ENCODE data around the gene TFEC.
"Not testable (repeated sequence)": the region's sequence is repeated elsewhere in the genome, so short reads cannot be mapped to it uniquely, and the experiment has no call there.

TFEC gene

DNA sequence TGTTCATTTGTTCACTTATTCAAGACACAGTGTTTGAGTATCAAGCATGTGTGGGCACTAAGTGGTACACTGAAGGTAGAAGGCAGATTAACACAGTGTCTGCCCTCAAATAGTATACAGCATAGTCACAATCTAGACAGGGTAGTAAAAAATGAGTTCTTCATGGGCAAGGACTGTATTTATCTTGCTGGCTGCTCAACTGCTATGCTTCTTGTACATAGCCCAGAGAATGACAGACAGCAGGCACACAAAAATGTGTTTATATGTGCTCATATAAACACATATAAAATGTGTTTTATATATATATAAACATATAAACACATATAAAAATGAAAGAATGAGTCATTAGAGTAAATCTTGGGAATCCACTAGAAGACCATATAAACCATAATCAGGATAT is 43.1 kb downstream of the TFEC start:
- no peak for DNase-seq

DNA sequence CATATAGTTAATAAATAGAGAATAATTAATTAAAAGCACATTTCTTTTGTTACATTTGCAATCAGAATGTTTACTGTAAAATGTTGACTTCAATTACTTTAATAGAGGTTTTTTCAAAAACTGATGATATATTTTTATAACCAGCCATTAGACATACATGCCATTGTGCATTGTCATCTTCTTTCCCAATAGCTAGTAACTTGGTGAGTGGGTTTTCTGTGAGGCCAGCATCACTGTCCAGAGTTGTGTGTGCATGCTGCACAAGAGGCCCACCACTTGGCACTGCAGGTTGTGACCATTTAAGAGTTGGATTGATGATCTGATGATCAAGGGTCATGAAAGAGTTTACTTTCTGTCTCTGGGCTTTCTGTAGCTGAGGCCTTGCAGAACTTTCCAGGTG is 46.5 kb downstream of the TFEC start:
- no peak for DNase-seq

DNA sequence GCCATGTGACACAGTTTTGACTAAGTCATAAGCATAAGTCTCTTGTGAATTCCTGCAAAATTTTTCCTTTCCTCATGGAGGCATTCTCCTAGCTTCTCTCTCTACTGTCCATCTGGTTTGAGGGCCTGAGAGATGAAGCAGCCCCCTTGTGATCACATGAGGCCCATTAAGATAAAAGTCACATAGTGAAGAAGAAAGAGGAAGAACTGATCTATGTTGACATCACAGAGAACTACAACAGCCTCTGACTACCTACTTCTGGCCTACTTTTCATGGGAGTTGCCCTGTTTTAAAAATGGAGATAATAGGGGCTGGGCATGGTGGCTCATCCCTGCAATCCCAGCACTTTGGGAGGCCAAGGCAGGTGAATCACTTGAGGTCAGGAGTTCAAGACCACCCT is 50.4 kb downstream of the TFEC start:
- DNase-seq: no peak

DNA sequence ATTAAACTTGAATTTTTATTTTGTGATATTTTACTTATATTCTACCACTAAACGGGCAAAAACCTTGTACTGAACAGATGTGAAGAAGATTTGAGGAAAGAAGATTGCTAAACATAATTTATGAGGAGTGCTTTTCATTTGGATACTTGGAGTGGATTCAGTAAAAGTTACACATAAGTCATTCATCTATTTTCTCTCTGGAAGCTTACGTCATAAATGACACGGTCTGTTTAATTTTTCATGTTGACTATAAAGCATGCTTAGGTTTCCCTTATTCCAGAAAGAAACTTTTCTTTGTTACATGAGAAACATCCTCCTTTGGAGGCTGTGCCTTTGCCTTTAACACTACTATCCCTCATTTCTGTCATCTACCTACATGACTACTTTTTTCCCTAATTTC is 53.9 kb downstream of the TFEC start:
- no peak for DNase-seq

DNA sequence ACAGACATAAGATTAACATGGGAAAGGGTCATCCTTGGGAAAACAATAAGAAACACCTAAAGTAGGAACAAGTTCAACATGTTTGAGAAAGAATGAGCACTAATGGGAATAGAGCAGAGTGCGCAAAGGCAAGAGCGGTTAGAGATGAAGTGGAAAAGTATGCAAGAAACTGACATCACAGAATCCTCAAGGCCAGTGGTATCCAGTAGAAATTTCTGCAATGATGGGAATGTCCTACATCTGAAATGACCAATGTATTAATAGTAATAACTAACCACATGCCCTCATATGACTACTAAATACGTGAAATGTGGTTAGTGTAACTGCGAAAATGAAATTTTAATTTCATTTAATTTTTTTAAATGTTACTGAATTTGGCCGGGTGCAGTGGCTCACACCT is 54.8 kb downstream of the TFEC start:
- DNase-seq: no peak

DNA sequence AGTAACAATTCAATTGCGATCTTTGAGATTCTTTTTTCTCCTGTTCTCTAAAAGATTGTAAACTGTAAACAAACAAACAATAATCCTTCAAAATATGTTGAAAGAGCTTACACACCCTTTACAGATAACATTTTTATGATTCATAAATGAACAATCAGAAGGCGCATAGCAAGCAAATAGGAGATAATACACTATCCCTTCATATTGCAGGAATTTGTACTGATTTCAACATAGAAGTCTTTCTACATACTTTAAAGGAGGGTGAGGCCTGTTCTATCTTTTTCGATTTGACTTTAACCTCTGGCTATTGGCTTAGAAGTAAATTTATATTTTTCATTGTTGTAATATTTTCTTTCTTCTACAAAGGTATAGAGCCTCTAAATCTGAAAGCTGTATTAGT is 57.2 kb downstream of the TFEC start:
- DNase-seq: no peak

DNA sequence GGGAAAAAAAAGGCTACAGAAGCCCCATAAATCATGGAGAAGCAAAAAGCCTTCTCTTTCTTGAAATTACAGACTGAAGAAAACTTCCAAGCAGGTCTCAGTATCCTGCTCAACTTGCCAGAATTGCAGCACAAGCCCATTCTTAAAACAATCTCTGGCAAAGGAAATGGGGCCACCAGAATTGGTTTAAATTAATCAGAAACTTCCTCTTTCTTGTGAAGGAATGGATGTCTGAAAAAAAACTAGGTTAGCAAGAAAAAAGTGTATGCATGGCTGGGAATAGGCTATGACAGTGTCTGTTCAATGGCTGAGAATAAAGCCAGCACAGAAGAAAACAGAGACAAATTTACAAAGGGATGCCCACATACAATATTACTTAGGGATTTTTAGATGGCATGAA is 59.1 kb downstream of the TFEC start:
- no peak for DNase-seq

DNA sequence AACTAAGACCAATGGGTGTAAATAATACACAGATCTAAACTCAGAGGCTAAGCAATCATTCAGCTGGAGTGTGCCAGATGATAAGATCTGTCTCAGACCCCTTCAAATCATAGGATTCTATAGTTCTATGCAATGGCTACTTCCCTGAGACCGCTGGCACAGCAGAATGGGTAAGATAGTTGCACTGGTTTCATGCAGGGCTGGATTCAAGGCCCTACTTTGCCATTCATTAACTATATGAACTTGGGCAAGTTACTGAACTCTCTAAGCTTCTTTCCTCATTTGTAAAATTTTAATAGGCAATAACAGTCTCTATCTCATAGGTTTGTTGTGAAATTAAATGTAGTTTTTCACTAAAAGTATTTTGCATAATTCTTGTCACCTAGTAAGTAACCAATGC is 62.0 kb downstream of the TFEC start:
- no peak for DNase-seq

DNA sequence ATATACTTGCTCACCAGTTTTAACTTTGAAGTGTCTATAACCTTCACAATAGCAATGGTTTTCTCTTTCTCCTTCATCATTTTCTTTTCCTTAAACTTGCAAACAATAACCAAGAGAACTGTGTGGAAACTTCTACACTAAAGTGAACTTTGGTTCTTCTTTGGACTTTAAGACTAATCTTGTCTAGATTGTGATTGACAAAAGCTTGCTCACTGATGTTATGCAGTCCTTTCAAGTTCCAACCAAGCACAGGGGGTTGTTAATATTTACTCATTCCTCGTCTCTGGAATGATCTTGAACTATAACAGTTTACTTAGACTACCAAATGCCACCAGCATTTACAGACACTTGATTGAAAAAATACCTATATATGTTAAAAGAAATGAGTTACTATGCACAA is 62.4 kb downstream of the TFEC start:
- DNase-seq: no peak

DNA sequence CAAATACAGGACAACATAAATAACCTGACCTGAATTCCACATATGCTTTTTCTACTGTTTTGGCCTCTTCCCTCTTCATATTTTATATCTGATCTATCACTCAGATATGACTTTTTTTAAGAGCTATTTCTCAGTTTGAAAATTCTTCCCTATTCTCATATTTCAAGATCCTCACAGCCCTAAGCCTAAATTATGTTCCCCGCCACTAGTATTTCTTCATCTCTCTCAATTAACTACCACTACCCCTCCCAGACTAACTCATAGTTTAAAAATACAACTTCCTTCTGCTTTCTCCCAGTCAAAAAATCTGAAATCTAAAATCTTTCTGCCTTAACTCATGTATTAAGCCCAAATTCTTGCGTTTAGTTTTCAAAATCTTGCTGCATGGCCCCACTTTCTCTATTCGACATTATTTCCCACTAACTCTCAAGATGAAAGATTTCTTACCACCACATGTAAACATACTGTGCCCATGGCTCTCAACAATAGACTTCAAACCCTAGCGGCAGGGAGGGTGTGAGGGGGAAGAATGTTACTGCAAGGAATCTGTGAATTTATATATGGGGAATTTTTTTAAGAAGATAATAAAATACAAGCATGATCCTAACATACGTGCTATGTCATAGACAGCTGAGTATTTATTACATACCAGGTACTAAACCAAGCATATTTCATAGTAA is 64.6 kb downstream of the TFEC start:
- DNase-seq: no peak

DNA sequence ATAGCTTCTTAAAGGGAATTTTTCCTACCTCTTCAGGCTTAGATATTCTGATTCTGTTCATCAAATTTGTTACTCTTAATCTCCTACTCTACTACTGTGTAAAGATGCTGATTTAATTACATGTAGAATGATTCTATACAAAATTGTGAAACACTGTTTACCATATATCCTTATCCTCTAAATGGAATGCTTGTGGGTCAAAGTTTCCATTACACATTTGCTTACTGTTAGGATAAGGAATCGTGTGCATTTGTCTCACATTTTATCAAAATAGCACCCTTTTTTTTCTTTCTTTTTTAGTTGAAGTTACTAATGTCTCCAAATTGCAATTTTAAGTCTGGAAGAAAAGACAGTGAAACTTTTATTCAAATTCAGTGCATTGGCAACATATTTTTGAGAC is 65.3 kb downstream of the TFEC start:
- no peak for DNase-seq

DNA sequence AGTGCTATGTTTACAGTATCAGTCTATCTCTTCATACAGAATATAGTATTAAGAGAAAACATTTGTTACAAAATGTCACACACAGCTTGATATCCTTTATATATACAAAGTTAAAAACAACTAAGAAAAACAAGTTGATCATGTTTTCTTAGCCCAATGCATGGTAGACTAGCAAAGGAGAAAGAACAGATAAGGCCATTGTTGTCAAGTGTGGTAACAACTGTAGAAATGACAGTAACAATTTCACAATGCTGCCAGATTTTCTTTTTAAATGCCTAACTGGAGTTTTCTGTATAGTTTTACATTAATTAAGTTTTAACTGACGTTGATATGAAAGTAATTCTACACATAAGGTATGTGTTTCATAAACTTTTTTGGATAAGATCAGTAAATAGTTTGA is 65.8 kb downstream of the TFEC start:
- DNase-seq: no peak

DNA sequence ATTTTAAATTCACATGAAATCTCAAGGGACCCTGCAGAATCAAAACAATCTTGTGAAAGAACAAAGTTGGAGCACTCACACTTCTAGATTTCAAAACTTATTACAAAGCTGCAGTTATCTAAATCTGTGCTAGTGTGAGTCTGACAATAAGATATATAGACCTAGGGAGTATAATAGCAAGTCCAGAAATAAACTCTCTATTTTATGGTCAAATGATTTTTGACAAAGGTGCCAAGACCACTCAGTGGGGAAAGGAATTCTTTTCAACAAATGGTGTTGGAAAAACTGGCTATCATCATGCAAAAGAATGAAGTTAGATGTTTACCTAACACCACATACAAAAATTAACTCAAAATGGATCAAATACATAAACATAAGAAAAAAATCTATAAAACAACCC is 68.2 kb downstream of the TFEC start:
- DNase-seq: no peak

DNA sequence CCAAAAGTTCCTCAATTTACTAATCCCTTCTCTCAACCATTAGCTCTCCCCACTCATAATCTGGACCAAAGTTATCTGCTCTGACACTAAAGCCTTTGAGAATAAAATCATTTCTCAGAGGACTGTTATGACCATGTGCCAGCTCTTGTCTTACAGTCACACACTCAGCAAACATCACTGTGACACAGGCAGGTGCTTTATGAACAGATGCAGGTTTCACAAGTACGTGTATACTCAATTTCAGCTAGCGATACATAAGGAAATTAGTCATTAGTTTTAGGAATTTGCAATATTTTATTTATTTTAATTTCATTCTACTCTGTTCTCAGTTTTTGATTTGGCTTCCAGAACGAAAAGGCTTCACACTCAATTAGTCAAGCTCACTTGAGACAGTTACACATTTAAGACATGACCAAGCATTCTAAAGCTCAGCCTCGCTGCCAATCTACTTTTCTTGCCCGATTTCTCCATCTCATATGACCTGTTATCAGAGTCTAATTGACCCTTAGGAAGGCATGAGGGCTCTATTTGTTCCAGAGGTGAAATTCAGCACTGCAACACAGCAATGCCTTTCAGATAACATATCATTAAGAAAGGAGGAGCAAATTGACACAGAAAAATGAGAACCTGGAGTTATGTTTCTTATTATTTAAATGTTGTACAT is 76.8 kb downstream of the TFEC start:
- DNase-seq: no peak

DNA sequence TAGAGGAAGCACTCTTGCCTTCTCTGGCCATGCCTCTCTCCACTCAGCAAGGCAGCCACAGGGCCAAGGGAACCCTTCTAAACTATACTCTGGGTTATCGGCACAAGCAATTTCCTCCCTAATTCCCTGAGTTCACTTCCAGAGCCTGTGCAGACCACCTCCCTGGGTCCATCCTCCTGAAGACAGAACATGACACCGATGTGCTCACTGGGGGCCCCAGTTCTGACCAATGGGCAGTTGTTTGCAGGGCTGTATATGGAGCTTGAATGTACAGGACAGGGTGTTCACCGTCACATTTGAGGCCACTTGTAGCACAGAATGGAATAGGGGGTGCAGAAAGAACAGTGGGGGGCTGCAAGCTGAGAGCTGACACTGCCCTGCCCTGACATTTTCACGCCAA is 77.7 kb downstream of the TFEC start:
- DNase-seq: no peak

DNA sequence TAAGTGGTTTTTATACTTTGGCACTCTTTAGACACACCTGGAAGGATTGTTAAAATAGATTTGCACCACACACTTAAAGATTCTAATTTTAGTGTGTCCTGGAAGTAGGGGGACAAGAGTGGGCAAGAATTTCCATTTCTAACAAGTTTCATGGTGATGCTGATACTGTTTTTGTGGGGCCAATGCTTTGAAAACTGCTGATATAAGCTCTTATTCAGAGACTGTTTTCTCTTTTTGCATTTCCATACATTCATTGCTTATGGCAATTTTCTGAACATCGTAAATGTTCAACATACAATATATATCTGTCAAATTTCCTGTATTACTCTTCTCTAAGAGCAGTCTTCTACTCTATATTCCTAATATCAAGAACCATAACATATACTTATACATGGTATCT is 79.0 kb downstream of the TFEC start:
- no peak for DNase-seq

DNA sequence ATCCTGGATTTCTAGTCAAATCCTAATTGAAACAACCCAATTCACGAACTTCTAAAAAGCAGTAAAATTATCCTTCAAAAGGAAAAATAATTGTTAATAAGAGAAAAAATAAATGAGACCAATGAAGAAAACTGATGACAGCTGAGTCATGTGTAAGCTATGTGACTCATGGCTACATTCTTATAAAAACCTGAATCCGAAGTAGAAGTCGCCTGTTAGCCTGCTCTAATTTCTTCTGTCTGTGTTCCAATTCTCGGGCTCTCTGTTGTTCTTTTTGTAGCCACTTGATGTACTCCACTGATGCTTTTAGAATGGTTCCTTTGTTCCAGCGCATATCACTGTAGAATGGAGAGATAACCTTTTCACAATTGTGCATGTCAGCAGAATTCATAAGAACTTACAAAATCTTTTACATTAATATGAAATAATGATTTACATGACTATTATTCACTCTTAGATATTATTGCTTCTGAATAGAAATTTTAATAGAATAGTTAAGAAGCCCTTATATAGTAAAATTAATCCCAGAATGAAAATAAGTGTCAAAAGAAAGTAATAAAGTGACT is 88.8 kb downstream of the TFEC start:
- DNase-seq: no peak

DNA sequence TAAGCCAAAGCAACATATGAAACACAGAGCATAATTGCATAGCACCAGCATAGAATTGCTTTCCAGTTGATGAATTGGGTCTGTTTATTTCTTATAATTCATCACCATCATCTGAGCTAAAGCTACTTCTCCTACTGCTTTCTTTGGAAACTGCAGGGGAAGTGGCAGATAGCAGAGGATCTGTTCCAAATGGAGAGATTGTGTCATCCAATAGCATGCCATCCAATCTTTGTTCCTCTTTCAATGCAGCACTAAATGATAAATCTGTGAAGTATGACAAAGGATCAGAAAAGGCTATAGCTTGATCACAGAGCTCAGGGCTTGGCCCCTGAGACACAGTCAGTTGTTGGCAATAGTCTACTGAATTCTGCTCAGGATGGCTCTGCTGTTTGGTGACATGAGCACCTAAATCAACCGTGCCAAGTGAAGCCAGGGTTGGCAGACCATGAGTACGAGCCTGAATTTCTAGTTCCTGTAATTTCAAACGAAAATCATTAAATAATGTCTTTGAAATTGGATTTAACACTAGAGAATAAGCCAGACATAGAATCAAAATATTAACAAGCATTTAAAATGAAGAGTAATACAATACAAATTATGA is 90.0 kb downstream of the TFEC start:
- no peak for DNase-seq

DNA sequence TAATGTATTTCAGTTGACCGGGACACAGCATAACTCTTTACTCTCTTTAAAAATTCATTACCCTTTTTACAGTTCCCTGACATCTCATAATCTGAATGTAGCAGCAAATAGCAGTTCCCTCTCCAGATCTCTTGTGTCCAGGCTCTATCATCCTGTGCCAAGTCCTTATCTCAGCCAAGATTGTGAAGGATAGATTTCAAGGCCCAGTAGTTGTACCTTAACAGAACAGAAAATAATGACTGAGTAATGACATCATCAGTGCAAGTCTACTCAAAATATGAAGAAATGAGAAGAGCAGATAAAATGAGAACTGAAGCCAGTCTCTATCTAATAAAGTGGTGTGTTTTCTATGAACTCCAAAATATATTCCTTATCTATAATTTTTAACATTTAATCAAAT is 92.6 kb downstream of the TFEC start:
- no peak for DNase-seq

DNA sequence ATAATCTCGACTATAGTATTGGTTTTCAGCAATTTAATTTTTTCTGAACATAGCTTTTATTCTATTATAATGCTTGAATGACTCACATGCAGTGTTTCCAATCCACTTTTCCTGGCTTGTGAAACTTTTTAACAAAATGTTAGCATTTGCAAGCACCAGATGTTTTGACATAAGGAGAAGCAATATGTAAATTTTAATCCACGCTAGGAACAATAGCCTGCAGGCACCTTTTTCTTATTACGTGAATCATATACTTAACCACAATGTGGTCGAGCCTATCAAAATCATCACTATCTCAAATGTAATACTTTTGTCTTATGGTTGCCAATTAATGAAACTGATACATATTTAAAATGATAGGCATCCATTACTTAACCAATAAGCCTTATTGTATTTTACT is 97.1 kb downstream of the TFEC start:
- DNase-seq: no peak

DNA sequence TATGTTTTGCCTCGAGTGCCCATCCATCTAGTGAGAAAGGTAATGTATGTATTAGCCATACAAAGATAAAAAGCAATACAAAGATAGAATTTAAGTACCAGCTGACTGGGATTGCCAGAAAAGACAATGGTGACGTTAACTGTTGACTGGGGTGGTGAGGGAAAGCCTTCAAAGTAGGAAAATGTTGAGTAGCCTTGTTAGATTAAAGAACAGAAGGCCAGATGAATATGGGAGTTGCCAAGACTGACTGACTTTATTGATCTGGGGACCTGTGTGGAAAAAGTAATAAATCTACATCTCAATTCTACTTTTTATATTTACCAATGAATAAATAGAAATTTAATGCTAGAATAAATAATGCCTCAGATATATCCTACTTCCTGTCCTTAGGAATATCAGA is 97.7 kb downstream of the TFEC start:
- DNase-seq: no peak

DNA sequence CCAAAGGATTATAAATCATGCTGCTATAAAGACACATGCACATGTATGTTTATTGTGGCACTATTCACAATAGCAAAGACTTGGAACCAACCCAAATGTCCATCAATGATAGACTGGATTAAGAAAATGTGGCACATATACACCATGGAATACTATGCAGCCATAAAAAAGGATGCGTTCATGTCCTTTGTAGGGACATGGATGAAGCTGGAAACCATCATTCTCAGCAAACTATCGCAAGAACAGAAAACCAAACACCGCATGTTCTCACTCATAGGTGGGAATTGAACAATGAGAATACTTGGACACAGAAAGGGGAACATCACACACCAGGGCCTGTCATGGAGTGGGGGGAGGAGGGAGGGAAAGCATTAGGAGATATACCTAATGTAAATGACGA is 100.4 kb downstream of the TFEC start:
- DNase-seq: not testable (repeated sequence)

DNA sequence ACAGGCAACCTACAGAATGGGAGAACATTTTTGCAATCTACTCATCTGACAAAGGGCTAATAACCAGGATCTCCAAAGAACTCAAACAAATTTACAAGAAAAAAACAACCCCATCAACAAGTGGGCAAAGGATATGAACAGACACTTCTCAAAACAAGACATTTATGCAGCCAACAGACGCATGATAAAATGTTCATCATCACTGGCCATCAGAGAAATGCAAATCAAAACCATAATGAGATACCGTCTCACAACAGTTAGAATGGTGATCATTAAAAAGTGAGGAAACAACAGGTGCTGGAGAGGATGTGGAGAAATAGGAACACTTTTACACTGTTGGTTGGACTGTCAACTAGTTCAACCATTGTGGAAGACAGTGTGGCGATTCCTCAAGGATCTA is 100.8 kb downstream of the TFEC start:
- not testable (repeated sequence) for DNase-seq

DNA sequence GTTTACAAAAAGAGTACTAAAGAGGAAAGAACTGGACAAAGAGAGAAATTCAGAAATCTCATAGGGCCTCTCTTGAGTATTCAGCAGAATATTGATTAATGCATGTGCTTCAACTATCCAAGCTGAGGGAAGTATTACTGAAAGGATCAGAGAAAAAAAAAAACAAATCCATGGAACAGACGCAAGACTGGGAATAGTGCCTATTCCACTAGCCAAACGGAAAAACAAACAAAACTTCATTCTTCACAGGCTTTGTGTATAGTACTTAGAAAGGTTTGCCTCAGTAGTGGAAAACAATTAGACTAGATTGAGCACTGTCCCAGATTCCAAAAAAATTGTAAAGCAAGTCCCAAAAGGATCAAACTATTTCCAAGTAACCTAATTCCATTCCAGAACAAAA is 106.2 kb downstream of the TFEC start:
- DNase-seq: no peak

DNA sequence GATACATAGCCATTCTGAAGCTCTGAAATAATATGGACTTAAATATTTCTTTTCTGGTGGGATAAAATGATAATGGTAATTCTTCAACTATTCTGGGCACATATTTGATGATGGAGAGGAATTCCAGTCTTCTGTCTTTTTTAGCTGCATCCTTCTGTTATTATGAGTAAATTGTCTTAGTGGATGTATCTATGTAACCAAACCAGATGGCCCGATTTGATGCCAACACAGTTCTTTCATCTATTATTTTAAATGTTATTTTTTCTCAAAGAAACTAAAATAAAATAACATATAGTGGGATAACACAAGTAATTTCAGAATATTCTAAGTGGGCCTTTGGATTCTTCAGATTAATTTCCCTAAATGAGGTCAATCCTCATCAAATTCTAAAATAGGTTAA is 110.2 kb downstream of the TFEC start:
- no peak for DNase-seq

All from amniotic stem cell (primary cell).